SK-N-SH treated with all-trans-retinoic acid at 6 μM for 48 hours (cell line): ENCODE results near the gene KRT14.

Source experiments
- CREB5 ChIP-seq: fragments of 250-450 bp; sonication (Bioruptor Pico); IDR thresholded peaks from 2 replicates; pipeline ENCODE4 v1.5.1; 2020; ENCODE audit warnings: low read depth, mild to moderate bottlenecking, moderate library complexity
- ZNF565 ChIP-seq: fragments of 450-650 bp; formaldehyde crosslinking; conservative IDR thresholded peaks from 2 replicates; pipeline ENCODE4 v1.5.0; 2020; ENCODE audit warnings: low read depth, mild to moderate bottlenecking, moderate library complexity
- TF ChIP-seq, protein P1 (sequence below): fragments of 250-450 bp; sonication (Bioruptor Pico); IDR thresholded peaks from 2 replicates; pipeline ENCODE4 v1.5.1; 2021; ENCODE audit warnings: mild to moderate bottlenecking, moderate library complexity

DNA sequence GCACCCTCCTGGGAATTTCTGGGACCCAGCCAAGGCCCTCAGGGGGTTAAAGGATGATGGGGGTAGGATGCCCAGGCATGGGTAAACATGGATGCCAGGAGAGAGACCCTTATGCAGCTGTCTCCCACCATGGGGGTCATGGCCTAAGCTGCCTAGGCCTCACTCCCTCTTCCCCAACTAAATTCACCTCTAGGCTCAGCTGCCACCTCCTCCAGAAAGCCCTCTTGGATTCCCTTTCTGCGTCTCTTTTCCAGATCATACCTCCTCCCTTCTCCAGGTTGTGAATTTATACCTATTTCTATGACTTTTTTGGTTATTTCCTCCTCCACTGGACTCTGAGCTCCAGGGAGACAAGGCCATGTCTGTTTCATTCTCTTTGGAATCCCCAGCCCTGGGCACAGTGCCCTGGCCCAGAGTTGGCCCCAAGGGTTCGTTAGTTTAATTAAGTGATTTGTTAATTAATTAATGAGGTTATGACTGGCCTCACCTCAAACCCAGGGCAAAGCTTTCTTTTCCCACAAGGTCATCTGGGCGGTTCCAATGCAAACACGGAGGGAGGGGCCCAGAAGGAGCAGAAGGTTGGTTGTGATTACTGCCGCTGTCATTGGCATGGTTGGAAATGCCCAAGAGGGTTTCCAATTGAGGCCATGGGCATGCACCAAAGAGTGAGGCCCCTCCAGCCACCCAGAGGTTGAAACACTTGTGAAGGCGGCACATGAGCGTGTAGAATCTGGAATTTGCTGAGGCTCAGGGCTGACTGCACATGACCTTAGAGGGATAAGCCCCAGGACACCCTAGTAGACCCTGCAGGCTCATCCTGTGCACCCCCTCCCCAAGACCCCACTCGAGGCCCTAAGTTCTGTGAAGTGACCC, 44.6 kb upstream of the KRT14 start:
- TF ChIP-seq, protein P1, sequence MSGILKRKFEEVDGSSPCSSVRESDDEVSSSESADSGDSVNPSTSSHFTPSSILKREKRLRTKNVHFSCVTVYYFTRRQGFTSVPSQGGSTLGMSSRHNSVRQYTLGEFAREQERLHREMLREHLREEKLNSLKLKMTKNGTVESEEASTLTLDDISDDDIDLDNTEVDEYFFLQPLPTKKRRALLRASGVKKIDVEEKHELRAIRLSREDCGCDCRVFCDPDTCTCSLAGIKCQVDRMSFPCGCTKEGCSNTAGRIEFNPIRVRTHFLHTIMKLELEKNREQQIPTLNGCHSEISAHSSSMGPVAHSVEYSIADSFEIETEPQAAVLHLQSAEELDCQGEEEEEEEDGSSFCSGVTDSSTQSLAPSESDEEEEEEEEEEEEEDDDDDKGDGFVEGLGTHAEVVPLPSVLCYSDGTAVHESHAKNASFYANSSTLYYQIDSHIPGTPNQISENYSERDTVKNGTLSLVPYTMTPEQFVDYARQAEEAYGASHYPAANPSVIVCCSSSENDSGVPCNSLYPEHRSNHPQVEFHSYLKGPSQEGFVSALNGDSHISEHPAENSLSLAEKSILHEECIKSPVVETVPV (CRISPR knock-in tag) = no peak
- TF ChIP-seq CREB5 (CRISPR knock-in tag) (no peak), ZNF565 (CRISPR knock-in tag) (no peak)
